A673 (cell line): ENCODE results near the gene SPATA32. TPM values are rescaled to one million over a fixed set of nuclear protein-coding genes. Genes with fewer than 3 reads are reported as not detected.
A peak's percentile ranks its signal among the peaks of the same experiment; 100 is the strongest.

Experiments used
- BruUV-seq: library from RNA; stranded (reverse); fragments of 400-500 nt; replicated peaks from 2 replicates; lab custom pipeline; 2021; lab: Mats Ljungman, UMichigan
- CTCF ChIA-PET: fragments of 300-600 bp; sonication (Branson Sonifier 250); formaldehyde crosslinking; loops from one replicate; lab custom pipeline; 2022; ENCODE audit warnings: antibody characterized with exemption; lab: Charles Lee
- POLR2A ChIA-PET: fragments of 300-600 bp; sonication (Branson Sonifier 250); formaldehyde crosslinking; loops from one replicate; lab custom pipeline; 2022; ENCODE audit warnings: antibody characterized with exemption; ENCODE audit not compliant: low non-redundant PET; lab: Charles Lee
- DNase-seq: peaks from one replicate; pipeline ENCODE4 v3.0.0-alpha.2; 2015; ENCODE audit warnings: low spot score
- H3K27ac ChIP-seq: fragments of 200-600 bp; sonication (generic); 2 replicates; pipeline ENCODE4 v1.5.1; 2016; ENCODE audit warnings: mixed run types, low read depth, mild to moderate bottlenecking, mixed read lengths, antibody characterized with exemption, low read length; ENCODE audit not compliant: poor library complexity, severe bottlenecking
- H3K27me3 ChIP-seq: fragments of 200-600 bp; sonication (generic); replicated peaks from 2 replicates; pipeline ENCODE4 v1.6.1; 2017; ENCODE audit warnings: mixed run types, low read depth, mild to moderate bottlenecking, mixed read lengths, antibody characterized with exemption, low read length; ENCODE audit not compliant: insufficient read depth, poor library complexity
- H3K36me3 ChIP-seq: fragments of 200-600 bp; sonication (generic); 2 replicates; pipeline ENCODE4 v1.6.1; 2016; ENCODE audit warnings: mixed run types, mild to moderate bottlenecking, mixed read lengths, antibody characterized with exemption, low read length; ENCODE audit not compliant: insufficient read depth, poor library complexity, severe bottlenecking
- H3K4me1 ChIP-seq: fragments of 200-600 bp; sonication (generic); 2 replicates; pipeline ENCODE4 v1.6.1; 2017; ENCODE audit warnings: mixed run types, mild to moderate bottlenecking, mixed read lengths, antibody characterized with exemption, low read length; ENCODE audit not compliant: insufficient read depth, poor library complexity, severe bottlenecking
- H3K4me3 ChIP-seq: fragments of 200-600 bp; sonication (generic); 2 replicates; pipeline ENCODE4 v1.5.1; 2016; ENCODE audit warnings: low read depth, mixed run types, mild to moderate bottlenecking, mixed read lengths, low read length; ENCODE audit not compliant: poor library complexity, severe bottlenecking
- H3K9me3 ChIP-seq: fragments of 200-600 bp; sonication (generic); 2 replicates; pipeline ENCODE4 v1.6.1; 2016; ENCODE audit warnings: mixed run types, low read depth, mild to moderate bottlenecking, mixed read lengths, antibody characterized with exemption, low read length; ENCODE audit not compliant: poor library complexity, severe bottlenecking
- CTCF ChIP-seq: fragments of 300-800, 200-600 bp; sonication (generic); conservative IDR thresholded peaks from 2 replicates; pipeline ENCODE4 v1.5.1; 2017; ENCODE audit warnings: low read depth, mild to moderate bottlenecking, antibody characterized with exemption, low read length, moderate library complexity, mixed read lengths
- EZH2 ChIP-seq: fragments of 200-600 bp; sonication (generic); IDR thresholded peaks from 2 replicates; pipeline ENCODE4 v1.6.1; 2017; ENCODE audit warnings: borderline replicate concordance, low read depth, mild to moderate bottlenecking, mixed read lengths, antibody characterized with exemption, low read length; ENCODE audit not compliant: poor library complexity, severe bottlenecking
- intact Hi-C: fragments of 100-400 bp; cut with micrococcal nuclease; formaldehyde crosslinking; loops from one replicate; pipeline ENCODE4 v1.10.0; 2022; ENCODE audit not compliant: unreplicated experiment
- total RNA-seq: library from RNA; stranded (reverse); gene quantifications from 2 replicates; pipeline ENCODE4 v1.2.3, GENCODE V29; 2021

SPATA32 gene
- total RNA-seq, 1 experiment from 2014 or later = not detected

- no peak overlapping the region for H3K27ac ChIP-seq
- intact Hi-C loops = no loop called here
- no peak overlapping the region for H3K4me3 ChIP-seq
- no peaks in the 10 kb centered on the region for H3K27me3 ChIP-seq
- ChIA-PET POLR2A (no interaction called here), CTCF (interaction anchor here (0.6 kb wide), 1 partner anchor 30 kb away, joined by 5 read pairs; no protein-coding TSS in a partner anchor)
- 0 out of 2 replicates have a peak, but pooled peaks have one; percentile 8 for TF ChIP-seq CTCF
- TF ChIP-seq EZH2 = no peak
- H3K36me3 ChIP-seq = no peaks in the 10 kb centered on the region
- no peaks in the 10 kb centered on the region for H3K9me3 ChIP-seq
- no peak for DNase-seq
- H3K4me1 ChIP-seq = peaks cover 5% of the 10 kb centered on the region
- BruUV-seq = no TSS peak
Measured at GRCh38 chr17:45231481-45232116, 30.3 kb downstream of the SPATA32 start.

- H3K9me3 ChIP-seq = no peaks in the 10 kb centered on the region
- H3K36me3 ChIP-seq = no peaks in the 10 kb centered on the region
- H3K4me3 ChIP-seq = no peak overlapping the region
- ChIA-PET CTCF (no interaction called here), POLR2A (interaction anchor here (0.5 kb wide), 1 partner anchor 336 kb away, joined by 12 read pairs; no protein-coding TSS in a partner anchor)
- no TSS peak for BruUV-seq
- H3K4me1 ChIP-seq = peaks cover 5% of the 10 kb centered on the region
- intact Hi-C loops = no loop called here
- TF ChIP-seq CTCF = no peak
- DNase-seq = no peak
- no peaks in the 10 kb centered on the region for H3K27me3 ChIP-seq
- no peak overlapping the region for H3K27ac ChIP-seq
Measured at GRCh38 chr17:45230787-45231480, 31.0 kb downstream of the SPATA32 start.

GRCh38 chr17:45230410-45230786 is 31.5 kb downstream of the SPATA32 start:
- ChIA-PET CTCF (interaction anchor here (0.6 kb wide), 1 partner anchor 27 kb away, joined by 7 read pairs; no protein-coding TSS in a partner anchor), POLR2A (interaction anchor here (0.5 kb wide), 1 partner anchor 335 kb away, joined by 12 read pairs; no protein-coding TSS in a partner anchor)
- TF ChIP-seq EZH2 (no peak), CTCF (no peak)
- no TSS peak for BruUV-seq
- peaks cover 5% of the 10 kb centered on the region for H3K4me1 ChIP-seq
- H3K9me3 ChIP-seq = no peaks in the 10 kb centered on the region
- no peak for DNase-seq
- no peaks in the 10 kb centered on the region for H3K36me3 ChIP-seq
- intact Hi-C loops = no loop called here
- no peak overlapping the region for H3K4me3 ChIP-seq
- H3K27ac ChIP-seq = no peak overlapping the region
- H3K27me3 ChIP-seq = no peaks in the 10 kb centered on the region
